HEK293 (cell line): ENCODE results near the gene RPS6KB1.
"Not testable (repeated sequence)": the region's sequence is repeated elsewhere in the genome, so short reads cannot be mapped to it uniquely, and the experiment has no call there.

Source experiments
- GLIS2 ChIP-seq: fragments of 450-650 bp; formaldehyde crosslinking; IDR thresholded peaks from 2 replicates; pipeline ENCODE4 v1.5.1; 2016; ENCODE audit warnings: missing biosample characterization, missing genetic modification characterization
- ZNF768 ChIP-seq: fragments of 450-650 bp; formaldehyde crosslinking; IDR thresholded peaks from 2 replicates; pipeline ENCODE4 v1.5.1; 2018; ENCODE audit warnings: missing biosample characterization, mild to moderate bottlenecking, missing genetic modification characterization

DNA sequence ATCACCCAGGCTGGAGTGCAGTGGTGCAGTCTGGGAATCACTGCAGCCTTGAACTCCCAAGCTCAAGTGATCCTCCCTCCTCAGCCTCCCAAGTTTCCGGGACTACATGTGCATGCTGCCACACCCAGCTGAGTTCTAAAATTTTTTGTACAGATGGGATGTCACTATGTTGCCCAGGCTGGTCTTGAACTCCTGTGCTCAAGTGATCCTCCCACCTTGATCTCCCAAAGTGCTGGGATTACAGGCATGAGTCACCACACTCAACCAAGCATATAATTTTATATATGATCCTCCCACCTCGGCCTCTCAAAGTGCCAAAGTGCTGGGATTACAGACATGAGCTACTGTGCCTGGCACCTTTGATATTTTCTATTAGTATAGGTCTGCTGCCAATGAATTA, 78.8 kb downstream of the RPS6KB1 start:
- TF ChIP-seq GLIS2 (tag by site-specific recombination); ZNF768: not testable (repeated sequence)
